GM19468 (cell line): ENCODE measurements around the gene SPATA3.

Experiments used
- ATAC-seq: cut with Tn5 transposase; IDR thresholded peaks from one replicate; pipeline ENCODE4 v1.9.1; 2021; ENCODE audit warnings: mild to moderate bottlenecking, moderate library complexity, moderate number of reproducible peaks; ENCODE audit not compliant: unreplicated experiment; ENCODE audit errors: extremely low read depth

SPATA3 gene

DNA sequence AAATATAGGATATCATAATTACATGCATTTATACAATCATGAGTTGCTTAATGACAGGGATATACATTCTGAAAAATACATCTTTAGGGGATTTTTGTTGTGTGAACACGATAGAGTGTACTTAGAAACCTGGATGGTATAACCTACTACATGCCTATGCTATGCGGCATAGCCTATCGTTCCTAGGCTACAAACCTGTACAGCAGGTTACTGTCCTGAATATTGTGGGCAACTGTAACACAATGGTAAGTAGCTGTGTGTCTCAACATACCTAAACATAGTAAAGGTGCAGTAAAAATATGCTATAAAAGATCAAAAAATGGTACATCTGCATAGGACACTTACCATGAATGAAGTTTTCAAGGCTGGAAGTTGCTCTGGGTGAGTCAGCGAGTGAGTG is 47.9 kb downstream of the SPATA3 start:
- ATAC-seq = no peak

DNA sequence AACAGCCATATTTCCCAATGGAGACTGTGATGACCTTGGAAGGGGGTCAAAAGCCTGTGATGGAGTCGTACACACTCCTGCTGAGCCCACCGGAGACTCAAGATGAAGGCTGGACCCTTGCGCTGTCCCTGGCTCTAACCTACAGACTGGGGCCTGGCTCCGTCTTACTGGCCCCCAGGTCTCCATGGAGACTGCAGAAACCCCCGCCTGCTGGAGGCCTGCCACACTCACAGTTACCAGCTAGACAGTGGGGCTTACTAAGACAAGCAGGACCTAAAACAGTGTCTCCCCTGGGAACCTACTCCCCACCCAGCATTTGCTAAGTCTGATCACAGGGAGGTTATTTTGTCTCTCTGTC is 51.0 kb downstream of the SPATA3 start:
- ATAC-seq = no peak

DNA sequence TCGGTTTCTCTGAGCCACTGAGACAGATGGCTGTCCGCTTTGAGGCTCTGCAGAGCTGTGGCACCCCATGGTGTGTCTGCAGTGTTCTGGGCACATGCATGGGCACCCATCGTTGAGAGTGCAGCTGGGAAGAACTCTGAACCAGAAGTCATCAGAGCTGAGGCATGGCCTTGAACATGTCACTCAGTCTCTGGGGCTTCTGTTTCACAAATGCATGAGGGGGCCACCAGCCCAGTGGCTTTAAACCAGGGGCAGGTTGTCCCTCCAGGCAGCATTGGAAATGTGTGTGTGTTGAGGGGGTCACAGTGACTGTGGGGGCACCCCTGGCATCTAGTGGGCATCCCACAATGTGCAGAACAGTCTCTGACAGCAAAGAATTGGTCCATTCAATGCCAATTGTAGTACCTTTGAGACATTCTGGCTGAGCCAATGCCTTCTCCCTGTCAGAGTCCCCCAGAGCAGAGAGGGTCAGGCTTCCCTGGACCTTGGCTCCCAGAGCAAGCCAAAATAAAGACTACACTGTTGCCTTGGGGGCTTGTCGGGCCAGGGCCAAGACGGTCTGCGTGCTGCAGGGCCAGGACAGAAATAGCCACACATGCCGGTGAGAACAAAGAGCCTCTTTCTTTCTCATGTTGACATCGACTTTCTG is 51.5 kb downstream of the SPATA3 start:
- no peak for ATAC-seq

DNA sequence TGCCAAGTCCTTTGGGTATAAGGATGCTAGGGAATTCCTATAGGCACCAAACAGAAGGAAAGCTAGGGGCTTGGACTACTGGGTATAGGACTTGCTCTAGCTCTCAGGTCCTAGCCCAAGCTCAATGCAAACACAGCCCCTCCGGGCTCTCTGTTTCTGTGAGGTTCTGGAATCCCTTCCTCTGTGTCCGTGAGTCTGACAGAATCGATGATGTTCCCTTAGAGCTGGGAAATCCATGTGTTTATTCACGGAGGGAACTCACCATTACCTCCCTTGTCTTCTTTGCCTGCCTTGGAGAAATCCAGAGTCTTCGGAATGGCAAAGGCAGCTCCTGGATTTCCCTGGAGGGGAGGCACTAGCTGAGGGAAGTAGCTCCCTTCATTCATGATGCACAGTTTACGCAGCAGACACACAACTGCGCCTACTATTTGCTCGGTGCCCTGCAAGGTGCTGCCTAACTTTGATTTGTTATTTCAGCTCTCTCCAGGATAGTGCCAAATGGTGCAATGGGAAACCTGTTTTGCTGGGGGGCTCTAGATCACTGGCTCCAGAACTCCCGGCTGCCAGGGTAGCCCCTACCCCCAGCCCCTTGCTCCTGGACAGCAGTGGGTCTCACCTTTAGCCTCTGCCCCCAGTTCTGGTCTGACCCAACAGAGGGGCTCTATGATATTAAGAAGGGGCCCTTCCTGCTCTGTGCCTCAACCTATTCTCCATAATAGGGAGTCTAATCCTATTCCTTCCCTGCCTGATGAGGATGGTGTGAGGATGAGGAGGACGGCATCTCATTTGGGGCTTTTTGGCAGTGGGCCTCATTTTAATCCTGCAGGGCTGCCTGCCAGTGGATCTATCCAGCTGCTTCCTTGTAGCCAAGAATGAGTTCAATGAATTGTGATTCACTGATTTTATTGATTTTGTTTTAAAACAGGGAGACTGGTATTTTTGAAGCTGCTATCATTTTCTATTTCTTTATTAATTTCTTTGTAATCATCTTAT is 52.3 kb downstream of the SPATA3 start:
- no peak for ATAC-seq

DNA sequence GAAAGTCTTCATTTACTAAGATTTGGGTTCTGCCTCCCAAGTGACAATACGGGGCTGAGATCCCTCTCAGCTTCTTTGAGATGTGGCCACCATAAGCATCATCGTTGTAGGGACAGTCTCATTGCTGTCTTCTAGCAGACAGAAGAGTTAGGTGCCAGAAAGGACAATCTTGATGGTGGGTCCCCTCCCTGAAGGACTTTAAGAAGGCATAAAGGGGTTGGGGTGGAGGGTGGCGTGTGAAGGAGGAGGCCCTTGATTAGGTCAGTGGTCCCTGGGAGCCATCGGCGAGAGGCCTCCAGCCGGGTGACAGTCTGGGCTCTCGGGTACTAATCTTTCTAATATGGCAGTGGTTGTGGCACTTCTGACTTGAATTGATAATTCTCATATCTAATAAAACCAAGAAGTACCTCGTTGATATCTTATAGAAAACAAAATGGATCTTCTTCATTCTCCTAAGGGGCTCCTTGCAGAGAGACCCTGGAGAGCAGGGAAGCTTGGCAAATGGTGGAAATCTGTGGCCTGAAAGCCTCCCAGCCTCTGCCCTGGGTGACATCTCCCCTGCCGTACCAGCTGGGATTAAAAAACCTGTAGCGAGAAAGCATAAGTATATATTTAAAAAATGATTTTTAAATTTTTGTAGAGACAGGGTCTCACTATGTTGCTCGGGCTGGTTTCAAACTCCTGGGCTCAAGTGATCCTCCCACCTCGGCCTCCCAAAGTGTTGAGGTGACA is 53.5 kb downstream of the SPATA3 start:
- no peak for ATAC-seq

DNA sequence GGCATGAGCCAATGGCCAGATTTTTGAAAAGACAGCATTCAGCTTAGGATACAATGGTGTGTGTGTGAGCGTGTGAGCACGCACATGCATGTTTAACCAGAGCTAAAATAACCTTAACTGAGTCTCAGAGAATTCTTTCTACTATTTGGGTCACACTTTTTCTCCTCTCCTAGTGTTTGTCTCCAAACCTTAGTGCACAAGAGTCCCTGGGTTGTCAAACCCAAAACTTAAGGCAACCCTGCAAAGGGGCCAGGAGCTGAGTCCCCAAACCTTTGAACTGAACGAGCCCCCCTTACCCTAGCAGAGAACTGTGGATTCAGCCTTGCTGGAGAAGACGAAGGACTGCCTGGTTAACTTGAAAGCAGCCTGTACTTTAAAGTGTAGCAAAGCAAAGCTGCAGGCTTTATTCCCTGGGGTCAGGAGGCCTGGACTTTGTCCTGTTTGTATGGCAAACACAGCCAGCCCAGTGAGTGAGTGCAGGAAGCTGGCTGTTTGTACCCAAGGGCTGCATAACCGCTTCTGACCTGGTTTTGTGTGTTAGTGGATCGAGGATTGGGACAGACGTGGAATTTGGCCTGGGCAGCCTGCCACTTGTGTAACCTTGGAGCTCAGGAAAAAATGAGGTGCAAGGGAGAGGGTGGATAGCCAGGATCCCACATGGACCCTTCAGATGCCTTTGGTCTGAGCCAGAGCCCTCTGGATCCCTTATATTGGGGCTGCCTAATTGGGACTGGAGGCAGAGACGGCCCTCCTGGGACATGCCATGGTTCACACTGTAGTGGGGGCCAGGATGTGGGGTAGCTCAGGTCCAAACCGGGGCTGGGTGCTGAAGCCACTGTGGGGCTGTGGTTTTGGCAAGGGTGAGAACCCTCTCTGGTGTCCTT is 54.3 kb downstream of the SPATA3 start:
- ATAC-seq = no peak

DNA sequence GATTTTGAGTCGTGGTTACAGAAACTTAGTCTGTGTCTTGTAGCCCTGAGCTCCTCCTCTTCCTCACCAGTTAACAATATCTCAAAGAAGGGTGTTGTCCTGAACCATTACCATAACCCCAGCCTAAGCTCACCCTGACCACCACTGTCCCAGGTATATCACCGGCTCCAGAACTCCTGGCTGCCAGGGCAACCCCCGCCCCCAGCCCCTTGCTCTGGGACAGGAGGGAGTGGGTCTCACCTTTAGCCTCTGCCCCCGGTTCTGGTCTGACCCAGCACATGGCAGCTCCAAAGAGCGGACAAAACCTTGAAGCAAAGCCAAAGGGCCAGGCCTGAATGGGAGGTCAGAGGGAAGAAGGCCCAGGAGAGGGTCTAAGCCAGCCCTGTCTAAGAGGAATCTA is 55.2 kb downstream of the SPATA3 start:
- no peak for ATAC-seq

DNA sequence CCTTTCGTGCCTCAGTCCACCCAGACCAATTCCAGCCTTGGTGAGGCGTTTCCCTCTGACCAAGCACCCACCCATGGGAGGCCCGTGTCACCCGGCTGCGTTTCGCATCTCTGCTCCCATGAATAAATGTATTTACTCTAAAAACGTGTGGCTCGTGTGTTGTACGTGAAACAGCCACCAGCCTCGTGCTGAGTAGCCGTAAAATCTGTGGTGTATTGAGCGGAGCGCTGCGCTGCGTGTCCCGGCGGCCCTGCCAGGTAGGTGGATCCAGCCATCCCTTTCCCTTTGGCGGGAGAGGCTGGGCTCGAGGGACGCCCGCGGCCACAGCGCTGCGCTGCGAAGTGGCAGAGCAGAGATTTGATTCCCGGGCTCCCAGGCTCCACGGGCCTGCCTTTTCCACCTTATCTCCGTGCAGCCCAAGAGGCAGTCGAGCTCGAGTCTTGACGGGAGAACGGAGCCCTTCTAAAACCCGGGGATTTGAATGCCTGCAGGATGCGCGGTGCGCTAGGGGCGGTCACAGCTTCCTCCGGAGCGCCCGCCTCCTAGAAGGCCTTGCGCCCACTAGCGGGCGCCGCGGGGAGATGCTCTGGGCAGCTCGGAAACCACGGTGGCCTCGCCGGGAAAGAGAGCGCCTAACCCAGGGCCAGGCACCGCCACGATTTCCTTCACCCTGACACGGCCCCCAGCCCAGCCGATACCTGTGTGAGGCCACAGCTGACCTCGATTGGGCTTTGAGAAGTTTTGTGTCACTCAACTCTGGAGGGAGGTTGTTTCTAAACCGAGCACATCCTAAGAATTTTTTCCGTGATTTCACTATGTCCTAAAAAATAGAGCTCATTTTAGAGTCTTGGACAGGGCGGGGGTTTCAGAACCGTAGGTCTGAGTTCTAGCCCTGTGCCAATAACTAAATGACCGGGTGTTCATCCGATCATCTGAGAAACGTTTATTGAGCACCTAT is 56.9 kb downstream of the SPATA3 start:
- peak; percentile 47 for ATAC-seq

DNA sequence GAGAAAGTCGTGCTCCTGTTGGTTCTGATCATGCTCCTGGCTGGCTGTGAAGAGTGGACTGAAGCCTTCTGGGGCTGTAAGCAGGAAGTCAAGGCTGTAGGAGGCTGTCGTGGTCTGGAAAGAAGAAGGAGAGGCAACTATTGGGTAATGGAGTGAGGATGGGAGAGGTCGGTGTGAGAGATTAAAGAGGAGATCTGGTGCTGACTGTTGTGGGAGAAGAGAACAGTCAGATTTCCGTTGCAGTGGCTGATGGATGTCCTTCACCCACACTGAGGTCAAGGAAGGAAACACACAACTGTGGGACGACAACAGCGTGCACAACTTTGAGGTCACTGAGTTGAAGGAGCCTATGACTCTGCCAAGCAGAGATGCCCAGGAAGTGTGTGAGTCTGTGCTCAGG is 57.9 kb downstream of the SPATA3 start:
- ATAC-seq = no peak

DNA sequence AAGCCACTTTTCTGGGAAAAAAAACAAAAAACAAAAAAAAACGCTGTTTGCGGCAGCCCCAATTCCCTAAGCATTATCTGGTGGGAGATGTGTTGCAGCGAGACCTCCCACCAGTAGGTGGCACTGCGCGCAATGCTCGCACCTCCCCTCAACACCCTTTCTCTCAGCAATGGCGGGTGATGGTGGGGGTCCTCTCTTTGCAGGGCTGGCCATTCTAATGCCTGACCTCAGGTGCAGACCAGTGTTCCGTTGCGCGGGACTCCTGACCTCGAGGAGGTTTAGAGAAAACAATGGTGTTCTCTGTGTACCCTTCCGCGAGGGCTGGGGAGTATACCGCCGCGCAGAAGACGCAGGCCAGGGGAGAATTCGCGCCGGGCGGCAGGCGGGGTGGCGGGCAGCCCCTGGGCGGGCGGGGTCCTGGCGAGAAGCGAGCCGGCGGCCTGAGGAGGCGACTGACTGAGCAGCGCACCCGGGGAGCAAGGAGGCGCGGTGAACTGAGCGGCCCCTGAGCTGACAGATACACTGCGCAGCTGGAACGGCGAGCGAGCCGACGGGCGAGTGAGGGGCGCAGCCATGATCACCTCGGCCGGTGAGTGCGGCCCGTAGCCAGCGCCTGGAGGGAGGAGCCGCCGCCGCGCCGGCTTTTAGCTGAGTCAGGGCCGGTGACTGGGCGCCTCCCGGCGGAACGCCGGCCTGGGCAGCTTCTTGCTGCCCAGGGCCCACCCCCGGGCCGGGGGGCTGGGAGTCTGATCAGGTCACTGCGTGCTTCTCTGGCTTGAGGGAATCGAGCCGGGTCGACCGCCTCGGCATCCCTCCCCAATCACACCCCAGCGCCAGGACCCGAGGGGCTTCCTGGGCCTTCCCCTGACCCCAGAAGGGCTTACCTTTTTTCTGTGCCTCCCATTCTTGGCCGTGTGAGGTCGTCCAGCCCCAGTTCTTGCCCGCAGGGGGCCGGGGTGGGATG is 60.8 kb downstream of the SPATA3 start, which contains the start of gene PSMD1:
TSS of gene PSMD1 (plus strand) at position 415 of the 964 bp plus-strand sequence. CDS start at position 574, 159 bp downstream.
- ATAC-seq = peak; percentile 49

DNA sequence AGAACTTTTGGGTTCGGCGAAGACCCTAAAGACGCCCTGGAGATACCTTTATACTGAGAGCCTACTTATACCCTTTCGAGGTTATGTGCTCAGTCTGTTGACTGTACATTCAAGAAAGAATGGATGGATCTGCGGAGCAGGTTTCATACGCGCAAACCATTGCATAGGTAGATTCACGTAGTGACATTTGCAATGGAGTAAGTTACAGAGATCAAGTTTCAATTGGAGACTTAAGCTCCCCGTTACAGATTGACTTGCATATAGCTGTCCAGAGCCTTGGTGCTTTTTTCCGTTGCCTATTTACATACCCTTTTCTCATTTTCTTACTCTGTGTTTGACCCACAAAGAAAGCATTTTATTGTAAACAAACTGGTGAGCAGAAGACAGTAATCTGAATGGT is 61.7 kb downstream of the SPATA3 start:
- no peak for ATAC-seq
